Suprapubic skin (tissue), 4 donors: ENCODE data around the gene TMEM150B. TPM values are rescaled to one million over a fixed set of nuclear protein-coding genes. Genes with fewer than 3 reads are reported as not detected.

Experiments used
- DNase-seq, 2 donors: peaks; one replicate each; pipeline ENCODE4 v3.0.0-alpha.2; 2019; ENCODE audit warnings: low spot score in 2 of 2
- H3K27ac ChIP-seq: fragments of 200-600 bp; sonication (generic); one replicate; pipeline ENCODE4 v1.5.1; 2019
- H3K27me3 ChIP-seq: fragments of 200-600 bp; sonication (generic); one replicate; pipeline ENCODE4 v1.5.1; 2019
- H3K36me3 ChIP-seq: fragments of 200-600 bp; sonication (generic); one replicate; pipeline ENCODE4 v1.5.1; 2019
- H3K4me1 ChIP-seq: fragments of 200-600 bp; sonication (generic); one replicate; pipeline ENCODE4 v1.5.1; 2019
- H3K4me3 ChIP-seq: fragments of 200-600 bp; sonication (generic); one replicate; pipeline ENCODE4 v1.5.1; 2019; ENCODE audit warnings: mild to moderate bottlenecking
- H3K9me3 ChIP-seq: fragments of 200-600 bp; sonication (generic); one replicate; pipeline ENCODE4 v1.5.1; 2019
- EP300 ChIP-seq: sonication (generic); formaldehyde crosslinking; IDR thresholded peaks from one replicate; pipeline ENCODE4 v1.6.1; 2017; ENCODE audit warnings: antibody characterized with exemption
- POLR2A ChIP-seq, 2 donors: fragments of 450-650 bp; IDR thresholded peaks; one replicate each; pipeline ENCODE4 v1.6.1; 2017; ENCODE audit warnings: antibody characterized with exemption in 2 of 2, mild to moderate bottlenecking in 2 of 2, moderate library complexity in 2 of 2
- POLR2AphosphoS5 ChIP-seq, 3 donors: sonication (generic); formaldehyde crosslinking; IDR thresholded peaks; one replicate each; pipeline ENCODE4 v1.6.1; 2017; ENCODE audit warnings: antibody characterized with exemption in 3 of 3
- WGBS: methylation state at CpG from one replicate; pipeline ENCODE4 v1.1.5; 2018; 5-methylcytosine and 5-hydroxymethylcytosine counted together
- total RNA-seq, 4 donors: library from RNA; depleted of rRNA; stranded (reverse); fragments of >200 nt; gene quantifications; one replicate each; pipeline ENCODE4 v1.1.0, GENCODE V29; 2016
- TF ChIP-seq, protein P1 (sequence below), 2 donors: fragments of 200-600 bp in 1 of 2; fragments of 450-650 bp in 1 of 2; sonication (generic) in 1 of 2; IDR thresholded peaks; one replicate each; pipeline ENCODE4 v1.5.1; 2016 to 2019; ENCODE audit warnings: antibody characterized with exemption in 2 of 2, mild to moderate bottlenecking in 1 of 2, moderate library complexity in 1 of 2

The TMEM150B gene
- total RNA-seq, 4 donors from 2014 or later, result not detected

DNA sequence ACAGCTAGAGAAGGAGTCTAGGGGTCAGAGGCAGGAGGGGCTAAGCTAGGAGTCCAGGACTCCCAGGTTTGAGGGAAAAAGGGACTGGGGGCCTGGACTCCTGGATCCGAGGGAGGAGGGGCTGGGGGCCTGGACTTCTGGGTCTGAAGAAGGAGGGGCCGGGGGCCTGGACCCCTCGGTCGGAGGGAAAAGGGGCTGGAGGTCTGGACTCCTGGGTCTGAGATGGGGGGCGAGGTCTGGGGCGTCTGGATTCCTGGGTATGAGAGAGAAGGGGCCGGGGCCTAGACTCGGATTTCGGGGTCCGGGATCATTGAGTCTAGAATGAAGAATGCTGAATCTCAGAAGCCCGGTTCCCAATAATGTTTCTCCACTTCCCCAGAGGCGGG lies 22.8 kb downstream of the TMEM150B start:
- 69% methylated on average over 10 of the region's 12 CpGs for WGBS
- no peaks in the 10 kb centered on the region for H3K9me3 ChIP-seq
- no peak for DNase-seq
- H3K27me3 ChIP-seq, result no peaks in the 10 kb centered on the region
- no peaks in the 10 kb centered on the region for H3K36me3 ChIP-seq
- no peak for TF ChIP-seq POLR2AphosphoS5 (IDR thresholded peaks at IDR 0.05)
- TF ChIP-seq, protein P1, sequence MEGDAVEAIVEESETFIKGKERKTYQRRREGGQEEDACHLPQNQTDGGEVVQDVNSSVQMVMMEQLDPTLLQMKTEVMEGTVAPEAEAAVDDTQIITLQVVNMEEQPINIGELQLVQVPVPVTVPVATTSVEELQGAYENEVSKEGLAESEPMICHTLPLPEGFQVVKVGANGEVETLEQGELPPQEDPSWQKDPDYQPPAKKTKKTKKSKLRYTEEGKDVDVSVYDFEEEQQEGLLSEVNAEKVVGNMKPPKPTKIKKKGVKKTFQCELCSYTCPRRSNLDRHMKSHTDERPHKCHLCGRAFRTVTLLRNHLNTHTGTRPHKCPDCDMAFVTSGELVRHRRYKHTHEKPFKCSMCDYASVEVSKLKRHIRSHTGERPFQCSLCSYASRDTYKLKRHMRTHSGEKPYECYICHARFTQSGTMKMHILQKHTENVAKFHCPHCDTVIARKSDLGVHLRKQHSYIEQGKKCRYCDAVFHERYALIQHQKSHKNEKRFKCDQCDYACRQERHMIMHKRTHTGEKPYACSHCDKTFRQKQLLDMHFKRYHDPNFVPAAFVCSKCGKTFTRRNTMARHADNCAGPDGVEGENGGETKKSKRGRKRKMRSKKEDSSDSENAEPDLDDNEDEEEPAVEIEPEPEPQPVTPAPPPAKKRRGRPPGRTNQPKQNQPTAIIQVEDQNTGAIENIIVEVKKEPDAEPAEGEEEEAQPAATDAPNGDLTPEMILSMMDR (IDR thresholded peaks at IDR 0.05), result no peak
- no peak for TF ChIP-seq EP300
- TF ChIP-seq POLR2A (IDR thresholded peaks at IDR 0.05), result no peak
- H3K4me1 ChIP-seq, result peaks cover 12% of the 10 kb centered on the region
- H3K4me3 ChIP-seq, result no peak overlapping the region
- no peak overlapping the region for H3K27ac ChIP-seq

DNA sequence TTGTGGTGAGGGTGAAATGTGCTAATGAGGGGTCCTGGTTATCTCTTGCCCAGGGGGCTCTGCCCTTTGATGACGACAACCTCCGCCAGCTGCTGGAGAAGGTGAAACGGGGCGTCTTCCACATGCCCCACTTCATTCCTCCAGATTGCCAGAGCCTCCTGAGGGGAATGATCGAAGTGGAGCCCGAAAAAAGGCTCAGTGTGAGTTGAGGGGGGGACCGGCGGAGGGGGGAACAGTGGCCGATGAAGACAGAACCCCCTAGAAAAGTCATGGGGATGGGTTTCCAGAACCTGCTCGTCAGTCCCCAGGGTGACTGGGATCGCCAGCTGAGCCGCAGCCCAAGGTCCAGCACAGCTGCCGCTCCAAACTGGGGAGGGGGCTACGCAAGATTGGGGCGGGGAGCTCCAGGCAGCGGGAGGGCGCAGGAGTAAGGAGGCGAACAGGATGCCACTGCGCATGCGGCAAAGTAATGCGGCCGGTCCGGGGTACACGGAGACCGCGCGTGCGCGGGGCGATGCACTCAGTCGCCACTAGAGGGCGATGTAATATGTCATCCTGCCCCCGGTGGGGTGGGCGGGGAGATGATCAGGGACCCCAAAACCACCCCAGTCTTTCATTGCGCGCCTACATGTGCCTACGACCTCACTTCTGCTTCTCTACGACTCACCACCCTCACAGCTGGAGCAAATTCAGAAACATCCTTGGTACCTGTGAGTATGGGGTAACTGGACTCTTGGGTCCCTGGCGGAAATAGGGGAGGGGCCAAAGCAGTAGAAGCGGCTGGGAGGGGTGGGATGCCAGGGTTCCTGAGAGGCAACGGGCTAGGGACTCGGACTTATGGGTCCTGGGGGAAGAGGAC lies 23.5 kb downstream of the TMEM150B start:
- Histone ChIP-seq H3K9me3 (no peaks in the 10 kb centered on the region), H3K27ac (no peak overlapping the region), H3K36me3 (no peaks in the 10 kb centered on the region), H3K4me1 (peaks cover 12% of the 10 kb centered on the region), H3K27me3 (no peaks in the 10 kb centered on the region), H3K4me3 (peak overlapping the region; percentile 33)
- DNase-seq, result peak; percentile 91 to 92
- TF ChIP-seq POLR2AphosphoS5 (IDR thresholded peaks at IDR 0.05), result no peak
- TF ChIP-seq, protein P1 (IDR thresholded peaks at IDR 0.05), result peak; percentile 74 to 98
- WGBS, result 25% methylated on average over 23 of the region's 42 CpGs

DNA sequence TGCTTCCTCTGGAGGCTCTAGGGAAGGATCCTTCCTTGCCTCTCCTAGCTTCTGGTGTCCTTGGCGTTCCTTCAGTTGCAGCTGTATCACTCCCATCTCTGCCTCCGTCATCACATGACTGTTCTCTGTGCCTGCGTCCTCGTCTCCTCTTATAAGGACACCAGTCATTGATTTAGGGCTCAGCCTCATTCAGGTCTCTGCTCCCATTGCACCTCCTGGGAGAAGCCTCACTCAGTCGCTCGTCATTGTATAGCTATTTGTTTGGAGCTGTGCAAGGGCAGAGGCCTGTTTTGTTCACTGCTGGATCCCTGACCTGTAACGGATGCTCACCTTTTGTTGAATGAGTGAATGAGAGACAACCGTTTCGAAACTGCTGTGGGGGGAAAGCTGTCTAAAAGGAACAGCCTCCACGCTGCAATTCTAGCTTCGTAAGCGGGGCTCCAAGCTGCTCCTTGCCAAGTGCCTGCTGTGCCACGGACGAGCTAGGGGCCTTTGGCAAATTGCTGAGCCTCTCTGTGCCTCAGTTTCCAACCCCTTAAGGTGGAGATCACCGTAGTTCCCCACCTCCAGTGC lies 24.2 kb downstream of the TMEM150B start:
- H3K4me3 ChIP-seq, result no peak overlapping the region

DNA sequence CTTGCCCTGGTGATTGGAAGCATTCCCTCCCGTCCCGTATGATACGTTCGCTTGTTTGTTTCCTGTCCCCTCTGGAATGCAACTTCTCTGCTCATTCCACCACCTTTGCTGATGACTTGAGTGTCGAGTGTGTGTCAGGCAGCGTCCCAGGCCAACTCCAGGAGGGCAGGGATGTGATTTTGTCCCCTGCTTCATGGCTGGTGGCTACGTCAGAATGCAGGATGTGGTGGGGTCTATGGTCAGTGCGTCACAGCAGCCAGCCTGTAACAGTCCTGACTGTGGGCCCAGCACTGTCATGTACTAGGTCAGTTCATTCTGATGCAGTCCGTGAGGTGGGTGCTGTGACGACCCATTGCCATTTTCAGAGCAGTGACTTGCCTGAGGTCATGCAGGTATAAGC lies 25.1 kb downstream of the TMEM150B start:
- Histone ChIP-seq H3K4me3 (no peak overlapping the region), H3K4me1 (peaks cover 12% of the 10 kb centered on the region), H3K9me3 (no peaks in the 10 kb centered on the region), H3K27ac (no peak overlapping the region), H3K27me3 (no peaks in the 10 kb centered on the region), H3K36me3 (no peaks in the 10 kb centered on the region)
- TF ChIP-seq POLR2AphosphoS5 (IDR thresholded peaks at IDR 0.05) (no peak), EP300 (no peak), POLR2A (IDR thresholded peaks at IDR 0.05) (no peak)
- TF ChIP-seq, protein P1 (IDR thresholded peaks at IDR 0.05), result no peak
- DNase-seq, result no peak
- 95% methylated on average over 9 of the region's 10 CpGs for WGBS

More for the DNA sequence above, 24.2 kb downstream of the TMEM150B start:
- Histone ChIP-seq H3K36me3 (no peaks in the 10 kb centered on the region), H3K9me3 (no peaks in the 10 kb centered on the region), H3K27me3 (no peaks in the 10 kb centered on the region), H3K27ac (no peak overlapping the region), H3K4me1 (peaks cover 12% of the 10 kb centered on the region)
- TF ChIP-seq, protein P1 (IDR thresholded peaks at IDR 0.05), result no peak
- no peak for TF ChIP-seq POLR2AphosphoS5 (IDR thresholded peaks at IDR 0.05)
- no peak for TF ChIP-seq POLR2A (IDR thresholded peaks at IDR 0.05)
- TF ChIP-seq EP300, result no peak
- no peak for DNase-seq
- 67% methylated on average over 15 of the region's 15 CpGs for WGBS

DNA sequence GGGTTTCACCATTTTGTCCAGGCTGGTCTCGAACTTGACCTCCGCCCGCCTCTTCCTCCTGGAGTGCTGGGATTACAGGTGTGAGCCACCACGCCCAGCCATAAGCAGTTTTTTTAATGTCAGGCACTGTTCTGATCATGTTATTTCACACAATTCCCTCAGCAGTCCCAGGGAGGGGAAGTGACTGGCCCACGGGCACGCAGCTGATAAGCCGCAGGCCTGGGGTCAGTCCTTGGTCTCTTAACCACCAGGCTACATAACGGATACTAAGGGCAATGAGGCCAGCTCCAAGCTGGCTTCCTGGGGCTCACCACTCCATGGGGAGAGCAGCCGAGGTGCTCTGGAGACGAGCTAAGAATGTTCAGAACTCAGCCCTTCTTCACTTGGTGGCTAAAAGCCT lies 27.9 kb downstream of the TMEM150B start:
- TF ChIP-seq POLR2A (IDR thresholded peaks at IDR 0.05), result no peak
- TF ChIP-seq, protein P1 (IDR thresholded peaks at IDR 0.05), result no peak
- no peak for TF ChIP-seq POLR2AphosphoS5 (IDR thresholded peaks at IDR 0.05)
- TF ChIP-seq EP300, result no peak
- DNase-seq, result no peak
- no peak overlapping the region for H3K4me3 ChIP-seq
- no peaks in the 10 kb centered on the region for H3K9me3 ChIP-seq
- H3K36me3 ChIP-seq, result no peaks in the 10 kb centered on the region
- no peaks in the 10 kb centered on the region for H3K27me3 ChIP-seq
- WGBS, result 86% methylated on average over 10 of the region's 10 CpGs
- H3K27ac ChIP-seq, result no peak overlapping the region
- H3K4me1 ChIP-seq, result peaks cover 12% of the 10 kb centered on the region
